Measurements from ENCODE around the gene FNBP1. TPM values are rescaled to one million over a fixed set of nuclear protein-coding genes. Genes with fewer than 3 reads are reported as not detected.
A peak's percentile ranks its signal among the peaks of the same experiment; 100 is the strongest.

The FNBP1 gene
- total RNA-seq, 1 donor from 2014 or later, result 21.9 TPM

DNA sequence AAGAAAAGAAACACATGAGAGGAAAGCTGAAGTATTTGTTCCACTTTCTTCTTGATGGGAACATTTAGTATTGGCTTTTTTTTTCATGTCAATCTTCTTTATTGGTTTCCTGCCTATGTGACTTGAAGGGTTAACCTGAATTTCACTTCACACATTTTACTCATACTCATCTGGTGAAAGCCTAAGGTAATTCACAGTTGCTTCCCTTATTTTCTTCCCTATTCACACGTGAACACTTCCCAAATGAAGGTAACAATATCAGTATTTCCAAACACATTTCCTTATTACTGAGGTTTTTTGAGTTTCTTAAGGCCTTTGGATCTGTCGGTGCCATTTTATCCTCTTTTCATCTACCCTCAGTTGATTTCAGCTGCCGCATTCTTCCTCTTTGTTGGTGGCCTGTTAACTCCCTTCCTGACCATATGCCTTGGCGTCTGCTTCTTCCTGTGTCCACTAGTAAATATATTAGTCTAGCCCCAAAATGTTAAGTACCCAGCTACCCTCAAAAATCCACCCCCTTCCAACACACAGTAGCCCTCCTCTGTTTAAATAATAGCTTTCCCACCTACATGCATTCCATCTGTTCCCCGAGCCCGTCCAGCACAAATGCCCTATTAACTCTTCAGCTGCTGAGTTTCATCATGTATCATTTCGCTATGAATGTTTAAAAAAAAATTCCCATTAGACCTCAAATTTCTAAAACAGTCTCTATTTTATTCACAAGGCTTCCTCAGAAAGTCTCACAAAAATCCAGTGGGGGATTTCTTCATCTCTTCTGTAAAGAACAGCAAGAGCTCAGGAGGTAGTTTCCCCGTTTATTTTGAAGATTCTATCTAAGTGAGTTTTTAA lies 110.5 kb downstream of the FNBP1 start:
- peak overlapping the region; percentile 52 for H3K27ac ChIP-seq (ENCODE audit: low read depth, low read length)
- H3K4me1 ChIP-seq (ENCODE audit: control insufficient read depth in 3 of 3, insufficient read depth in 3 of 3, low read length in 3 of 3), result peaks cover 11 to 15% (median 13%) of the 10 kb centered on the region in 3 donors
- peaks cover 0 to 4% (median 0%) of the 10 kb centered on the region in 3 donors for H3K36me3 ChIP-seq (ENCODE audit: control insufficient read depth in 3 of 3, insufficient read depth in 3 of 3, low read length in 3 of 3)
- H3K9me3 ChIP-seq (ENCODE audit: control insufficient read depth in 3 of 3, low read length in 3 of 3), result no peaks in the 10 kb centered on the region
- H3K9ac ChIP-seq (ENCODE audit: low read depth in 1 of 3, low read length in 3 of 3), result no peak overlapping the region
- no peaks in the 10 kb centered on the region for H3K27me3 ChIP-seq (ENCODE audit: control insufficient read depth in 3 of 3, insufficient read depth in 3 of 3, low read length in 3 of 3)
- no peak overlapping the region for H3K4me3 ChIP-seq (ENCODE audit: low read length in 3 of 3)

- peaks cover 0 to 12% (median 6%) of the 10 kb centered on the region in 3 donors for H3K36me3 ChIP-seq (ENCODE audit: control insufficient read depth in 3 of 3, insufficient read depth in 3 of 3, low read length in 3 of 3)
- H3K4me1 ChIP-seq (ENCODE audit: control insufficient read depth in 3 of 3, insufficient read depth in 3 of 3, low read length in 3 of 3), result peaks cover 11 to 15% (median 13%) of the 10 kb centered on the region in 3 donors
- H3K9me3 ChIP-seq (ENCODE audit: control insufficient read depth in 3 of 3, low read length in 3 of 3), result no peaks in the 10 kb centered on the region
- no peaks in the 10 kb centered on the region for H3K27me3 ChIP-seq (ENCODE audit: control insufficient read depth in 3 of 3, insufficient read depth in 3 of 3, low read length in 3 of 3)
- no peak overlapping the region for H3K9ac ChIP-seq (ENCODE audit: low read depth in 1 of 3, low read length in 3 of 3)
- no peak overlapping the region for H3K4me3 ChIP-seq (ENCODE audit: low read length in 3 of 3)
- no peak overlapping the region for H3K27ac ChIP-seq (ENCODE audit: low read depth, low read length)
Observed at GRCh38 chr9:129930743-129931142, 112.2 kb downstream of the FNBP1 start.

GRCh38 chr9:129929496-129930125 lies 113.4 kb downstream of the FNBP1 start:
- peaks cover 8 to 11% (median 10%) of the 10 kb centered on the region in 3 donors for H3K4me1 ChIP-seq (ENCODE audit: control insufficient read depth in 3 of 3, insufficient read depth in 3 of 3, low read length in 3 of 3)
- peaks cover 2 to 13% (median 8%) of the 10 kb centered on the region in 3 donors for H3K36me3 ChIP-seq (ENCODE audit: control insufficient read depth in 3 of 3, insufficient read depth in 3 of 3, low read length in 3 of 3)
- H3K4me3 ChIP-seq (ENCODE audit: low read length in 3 of 3), result no peak overlapping the region
- no peaks in the 10 kb centered on the region for H3K9me3 ChIP-seq (ENCODE audit: control insufficient read depth in 3 of 3, low read length in 3 of 3)
- H3K9ac ChIP-seq (ENCODE audit: low read depth in 1 of 3, low read length in 3 of 3), result no peak overlapping the region
- no peak overlapping the region for H3K27ac ChIP-seq (ENCODE audit: low read depth, low read length)
- no peaks in the 10 kb centered on the region for H3K27me3 ChIP-seq (ENCODE audit: control insufficient read depth in 3 of 3, insufficient read depth in 3 of 3, low read length in 3 of 3)

DNA sequence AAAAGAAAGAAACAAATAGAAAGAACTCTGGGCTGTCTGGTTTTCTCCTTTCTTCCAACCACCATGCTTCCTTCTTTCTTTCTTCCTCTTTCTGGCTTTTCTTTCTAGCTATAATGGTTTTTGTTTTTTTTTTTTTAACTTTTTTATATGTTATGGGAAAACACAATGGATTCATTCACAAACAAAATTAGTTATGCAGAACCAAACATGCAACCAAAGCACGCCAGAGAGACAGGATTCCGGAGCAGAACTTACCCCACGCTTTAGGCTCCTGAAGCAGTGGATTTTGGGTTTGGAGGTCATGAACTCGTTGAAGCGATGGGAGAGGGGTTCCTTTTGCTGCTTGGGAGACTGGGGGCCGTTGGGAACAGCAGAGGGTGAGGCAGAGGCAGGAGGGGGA lies 119.4 kb downstream of the FNBP1 start:
- H3K27me3 ChIP-seq (ENCODE audit: control insufficient read depth in 3 of 3, insufficient read depth in 3 of 3, low read length in 3 of 3), result no peaks in the 10 kb centered on the region
- H3K9me3 ChIP-seq (ENCODE audit: control insufficient read depth in 3 of 3, low read length in 3 of 3), result no peaks in the 10 kb centered on the region
- no peak overlapping the region for H3K27ac ChIP-seq (ENCODE audit: low read depth, low read length)
- peaks cover 5 to 22% (median 15%) of the 10 kb centered on the region in 3 donors for H3K36me3 ChIP-seq (ENCODE audit: control insufficient read depth in 3 of 3, insufficient read depth in 3 of 3, low read length in 3 of 3)
- H3K4me1 ChIP-seq (ENCODE audit: control insufficient read depth in 3 of 3, insufficient read depth in 3 of 3, low read length in 3 of 3), result no peaks in the 10 kb centered on the region
- H3K9ac ChIP-seq (ENCODE audit: low read depth in 1 of 3, low read length in 3 of 3), result no peak overlapping the region
- no peak overlapping the region for H3K4me3 ChIP-seq (ENCODE audit: low read length in 3 of 3)

- Histone ChIP-seq H3K4me1 (ENCODE audit: control insufficient read depth in 3 of 3, insufficient read depth in 3 of 3, low read length in 3 of 3) (no peaks in the 10 kb centered on the region), H3K36me3 (ENCODE audit: control insufficient read depth in 3 of 3, insufficient read depth in 3 of 3, low read length in 3 of 3) (peaks cover 5 to 18% (median 14%) of the 10 kb centered on the region in 3 donors), H3K27ac (ENCODE audit: low read depth, low read length) (no peak overlapping the region), H3K4me3 (ENCODE audit: low read length in 3 of 3) (no peak overlapping the region), H3K27me3 (ENCODE audit: control insufficient read depth in 3 of 3, insufficient read depth in 3 of 3, low read length in 3 of 3) (no peaks in the 10 kb centered on the region), H3K9ac (ENCODE audit: low read depth in 1 of 3, low read length in 3 of 3) (no peak overlapping the region), H3K9me3 (ENCODE audit: control insufficient read depth in 3 of 3, low read length in 3 of 3) (no peaks in the 10 kb centered on the region)
Observed at GRCh38 chr9:129921905-129922304, 121.1 kb downstream of the FNBP1 start.

- Histone ChIP-seq H3K27ac (ENCODE audit: low read depth, low read length) (no peak overlapping the region), H3K9ac (ENCODE audit: low read depth in 1 of 3, low read length in 3 of 3) (no peak overlapping the region), H3K4me1 (ENCODE audit: control insufficient read depth in 3 of 3, insufficient read depth in 3 of 3, low read length in 3 of 3) (no peaks in the 10 kb centered on the region), H3K27me3 (ENCODE audit: control insufficient read depth in 3 of 3, insufficient read depth in 3 of 3, low read length in 3 of 3) (no peaks in the 10 kb centered on the region), H3K4me3 (ENCODE audit: low read length in 3 of 3) (no peak overlapping the region), H3K9me3 (ENCODE audit: control insufficient read depth in 3 of 3, low read length in 3 of 3) (no peaks in the 10 kb centered on the region), H3K36me3 (ENCODE audit: control insufficient read depth in 3 of 3, insufficient read depth in 3 of 3, low read length in 3 of 3) (peaks cover 5 to 13% (median 12%) of the 10 kb centered on the region in 3 donors)
Observed at GRCh38 chr9:129919841-129920240, 123.1 kb downstream of the FNBP1 start.

- Histone ChIP-seq H3K27ac (ENCODE audit: low read depth, low read length) (no peak overlapping the region), H3K4me3 (ENCODE audit: low read length in 3 of 3) (no peak overlapping the region), H3K27me3 (ENCODE audit: control insufficient read depth in 3 of 3, insufficient read depth in 3 of 3, low read length in 3 of 3) (no peaks in the 10 kb centered on the region), H3K9me3 (ENCODE audit: control insufficient read depth in 3 of 3, low read length in 3 of 3) (no peaks in the 10 kb centered on the region), H3K4me1 (ENCODE audit: control insufficient read depth in 3 of 3, insufficient read depth in 3 of 3, low read length in 3 of 3) (no peaks in the 10 kb centered on the region), H3K36me3 (ENCODE audit: control insufficient read depth in 3 of 3, insufficient read depth in 3 of 3, low read length in 3 of 3) (peaks cover 0 to 9% (median 7%) of the 10 kb centered on the region in 3 donors), H3K9ac (ENCODE audit: low read depth in 1 of 3, low read length in 3 of 3) (no peak overlapping the region)
Observed at GRCh38 chr9:129919277-129919676, 123.7 kb downstream of the FNBP1 start.

- Histone ChIP-seq H3K36me3 (ENCODE audit: control insufficient read depth in 3 of 3, insufficient read depth in 3 of 3, low read length in 3 of 3) (peaks cover 0 to 7% (median 5%) of the 10 kb centered on the region in 3 donors), H3K27ac (ENCODE audit: low read depth, low read length) (no peak overlapping the region), H3K9ac (ENCODE audit: low read depth in 1 of 3, low read length in 3 of 3) (no peak overlapping the region), H3K4me1 (ENCODE audit: control insufficient read depth in 3 of 3, insufficient read depth in 3 of 3, low read length in 3 of 3) (no peaks in the 10 kb centered on the region), H3K4me3 (ENCODE audit: low read length in 3 of 3) (no peak overlapping the region), H3K27me3 (ENCODE audit: control insufficient read depth in 3 of 3, insufficient read depth in 3 of 3, low read length in 3 of 3) (no peaks in the 10 kb centered on the region), H3K9me3 (ENCODE audit: control insufficient read depth in 3 of 3, low read length in 3 of 3) (no peaks in the 10 kb centered on the region)
Observed at GRCh38 chr9:129918296-129918950, 124.6 kb downstream of the FNBP1 start.

DNA sequence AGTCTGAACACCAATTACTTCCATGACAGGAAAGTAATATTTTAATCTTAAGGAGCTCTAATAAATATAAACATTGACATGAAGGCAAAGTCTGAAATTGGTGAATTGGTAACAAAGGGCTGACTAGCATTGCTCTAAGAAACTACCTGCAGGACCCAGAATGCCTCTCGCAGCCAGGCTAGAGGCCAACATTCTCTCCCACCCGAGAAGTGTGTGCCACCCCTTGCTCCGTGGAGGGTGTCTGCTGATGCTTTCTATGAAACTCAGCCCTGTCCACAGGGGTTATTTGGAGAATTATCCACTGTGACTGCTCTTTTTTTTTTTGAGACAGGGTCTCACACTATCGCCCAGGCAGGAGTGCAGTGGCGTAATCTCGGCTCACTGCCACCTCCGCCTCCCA lies 126.3 kb downstream of the FNBP1 start:
- Histone ChIP-seq H3K9me3 (ENCODE audit: control insufficient read depth in 3 of 3, low read length in 3 of 3) (no peaks in the 10 kb centered on the region), H3K27me3 (ENCODE audit: control insufficient read depth in 3 of 3, insufficient read depth in 3 of 3, low read length in 3 of 3) (no peaks in the 10 kb centered on the region), H3K36me3 (ENCODE audit: control insufficient read depth in 3 of 3, insufficient read depth in 3 of 3, low read length in 3 of 3) (peaks cover 0 to 7% (median 2%) of the 10 kb centered on the region in 3 donors), H3K9ac (ENCODE audit: low read depth in 1 of 3, low read length in 3 of 3) (no peak overlapping the region), H3K27ac (ENCODE audit: low read depth, low read length) (no peak overlapping the region), H3K4me1 (ENCODE audit: control insufficient read depth in 3 of 3, insufficient read depth in 3 of 3, low read length in 3 of 3) (no peaks in the 10 kb centered on the region), H3K4me3 (ENCODE audit: low read length in 3 of 3) (no peak overlapping the region)

GRCh38 chr9:129914051-129914450 lies 128.9 kb downstream of the FNBP1 start:
- Histone ChIP-seq H3K4me1 (ENCODE audit: control insufficient read depth in 3 of 3, insufficient read depth in 3 of 3, low read length in 3 of 3) (no peaks in the 10 kb centered on the region), H3K9ac (ENCODE audit: low read depth in 1 of 3, low read length in 3 of 3) (no peak overlapping the region), H3K27ac (ENCODE audit: low read depth, low read length) (no peak overlapping the region), H3K36me3 (ENCODE audit: control insufficient read depth in 3 of 3, insufficient read depth in 3 of 3, low read length in 3 of 3) (peaks cover 3 to 7% (median 7%) of the 10 kb centered on the region in 3 donors), H3K27me3 (ENCODE audit: control insufficient read depth in 3 of 3, insufficient read depth in 3 of 3, low read length in 3 of 3) (no peaks in the 10 kb centered on the region), H3K9me3 (ENCODE audit: control insufficient read depth in 3 of 3, low read length in 3 of 3) (no peaks in the 10 kb centered on the region), H3K4me3 (ENCODE audit: low read length in 3 of 3) (no peak overlapping the region)
